GM06990 (cell line): ENCODE data around the gene MIA3.

Experiments
- DNase-seq: peaks from one replicate; pipeline ENCODE4 v3.0.0-alpha.2; 2011; ENCODE audit not compliant: insufficient read length; ENCODE audit errors: extremely low read depth
- H3K27me3 ChIP-seq: replicated peaks from 2 replicates; pipeline ENCODE4 v1.6.0; 2011; ENCODE audit warnings: low read length; ENCODE audit not compliant: control insufficient read depth, insufficient read depth
- H3K36me3 ChIP-seq: 2 replicates; pipeline ENCODE4 v1.5.1; 2011; ENCODE audit warnings: low read length; ENCODE audit not compliant: control insufficient read depth, insufficient read depth
- H3K4me3 ChIP-seq: replicated peaks from 2 replicates; pipeline ENCODE4 v1.5.1; 2011; ENCODE audit warnings: low read depth, mild to moderate bottlenecking, control low read depth, low read length
- TF ChIP-seq, protein P1 (sequence below): IDR thresholded peaks from 2 replicates; pipeline ENCODE4 v1.5.1; 2011; ENCODE audit warnings: low read length, control low read depth, mild to moderate bottlenecking, inconsistent platforms; ENCODE audit not compliant: insufficient read depth, poor library complexity, severe bottlenecking

MIA3 gene

DNA sequence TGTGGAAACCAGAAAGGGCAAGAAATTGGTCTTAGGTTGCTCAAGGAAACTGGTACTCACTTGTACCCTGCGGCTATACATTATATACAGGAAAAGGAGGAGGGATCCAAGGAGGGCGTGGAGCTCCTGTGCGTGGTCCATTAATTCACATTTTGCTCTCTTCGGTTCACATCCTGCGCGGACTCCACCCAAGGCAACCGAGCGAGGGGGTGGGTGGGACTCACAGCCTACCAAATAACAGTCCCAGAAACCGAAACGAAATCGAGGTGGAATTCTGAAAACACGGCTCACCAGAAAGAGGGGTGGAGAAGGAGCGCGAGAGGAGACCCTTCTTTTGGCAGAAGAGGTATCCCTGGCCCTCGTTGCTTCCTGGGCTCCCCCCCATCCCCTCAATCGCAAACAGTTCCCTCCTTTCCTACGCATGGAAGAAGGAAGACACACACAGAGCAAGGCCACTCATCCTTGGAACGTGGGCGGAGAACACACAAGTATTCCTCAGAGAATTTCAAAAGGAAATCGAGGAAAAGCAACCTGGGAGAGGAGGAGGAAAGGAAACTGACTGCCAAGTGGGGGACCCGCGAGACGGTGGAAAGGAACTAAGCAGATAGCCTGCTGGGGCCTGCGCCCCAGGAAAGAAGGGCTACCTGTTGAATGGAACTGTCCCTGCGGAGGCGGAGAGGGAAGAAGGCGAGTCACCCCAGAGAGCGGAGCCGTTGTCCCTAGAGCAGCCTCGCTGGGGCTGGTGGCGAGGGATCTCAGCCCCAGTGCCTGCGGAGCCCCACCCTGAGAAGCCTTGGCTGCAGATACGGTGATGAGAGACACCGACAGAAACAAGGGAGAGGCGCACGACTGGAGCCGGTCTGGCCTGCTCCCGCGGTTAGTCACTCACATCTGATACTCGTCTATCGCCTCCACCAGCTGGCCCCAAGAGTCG is 93.7 kb downstream of the MIA3 start:
- Histone ChIP-seq H3K27me3 (no peaks in the 10 kb centered on the region), H3K4me3 (peak overlapping the region; percentile 93), H3K36me3 (peaks cover 2% of the 10 kb centered on the region)
- TF ChIP-seq, protein P1, sequence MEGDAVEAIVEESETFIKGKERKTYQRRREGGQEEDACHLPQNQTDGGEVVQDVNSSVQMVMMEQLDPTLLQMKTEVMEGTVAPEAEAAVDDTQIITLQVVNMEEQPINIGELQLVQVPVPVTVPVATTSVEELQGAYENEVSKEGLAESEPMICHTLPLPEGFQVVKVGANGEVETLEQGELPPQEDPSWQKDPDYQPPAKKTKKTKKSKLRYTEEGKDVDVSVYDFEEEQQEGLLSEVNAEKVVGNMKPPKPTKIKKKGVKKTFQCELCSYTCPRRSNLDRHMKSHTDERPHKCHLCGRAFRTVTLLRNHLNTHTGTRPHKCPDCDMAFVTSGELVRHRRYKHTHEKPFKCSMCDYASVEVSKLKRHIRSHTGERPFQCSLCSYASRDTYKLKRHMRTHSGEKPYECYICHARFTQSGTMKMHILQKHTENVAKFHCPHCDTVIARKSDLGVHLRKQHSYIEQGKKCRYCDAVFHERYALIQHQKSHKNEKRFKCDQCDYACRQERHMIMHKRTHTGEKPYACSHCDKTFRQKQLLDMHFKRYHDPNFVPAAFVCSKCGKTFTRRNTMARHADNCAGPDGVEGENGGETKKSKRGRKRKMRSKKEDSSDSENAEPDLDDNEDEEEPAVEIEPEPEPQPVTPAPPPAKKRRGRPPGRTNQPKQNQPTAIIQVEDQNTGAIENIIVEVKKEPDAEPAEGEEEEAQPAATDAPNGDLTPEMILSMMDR, result no peak
- DNase-seq, result peak; percentile 70

GRCh38 chr1:222712253-222713090 is 94.6 kb downstream of the MIA3 start, which contains the start of the genes AIDA and BROX:
Gene AIDA (minus strand): TSS chr1:222712491. CDS start chr1:222712317, 174 bp downstream.
Gene BROX (plus strand): TSS chr1:222712564. CDS start chr1:222715700, 3,136 bp downstream.
- peak; percentile 91 for DNase-seq
- H3K36me3 ChIP-seq, result peaks cover 2% of the 10 kb centered on the region
- TF ChIP-seq, protein P1, result no peak

GRCh38 chr1:222713091-222713961 is 95.4 kb downstream of the MIA3 start:
- H3K4me3 ChIP-seq, result peak overlapping the region; percentile 79
- H3K27me3 ChIP-seq, result no peaks in the 10 kb centered on the region
- peaks cover 2% of the 10 kb centered on the region for H3K36me3 ChIP-seq
- DNase-seq, result peak; percentile 96
- TF ChIP-seq, protein P1, result no peak

More at GRCh38 chr1:222712253-222713090, 94.6 kb downstream of the MIA3 start, which contains the start of the genes AIDA and BROX:
- Histone ChIP-seq H3K27me3 (no peaks in the 10 kb centered on the region), H3K4me3 (peak within 1 kb of the TSS; percentile 93)

- H3K4me3 ChIP-seq, result no peak overlapping the region
- H3K27me3 ChIP-seq, result no peaks in the 10 kb centered on the region
- H3K36me3 ChIP-seq, result peaks cover 2% of the 10 kb centered on the region
- no peak for DNase-seq
- TF ChIP-seq, protein P1, result no peak
Observed at GRCh38 chr1:222716393-222716792, 98.5 kb downstream of the MIA3 start.
